KMS-11 (cell line): Measurements from ENCODE around the gene PFKL.

ENCODE experiments used
- H2AFZ ChIP-seq: fragments of 200-600 bp; sonication (generic); 2 replicates; pipeline ENCODE4 v1.6.1; 2016; ENCODE audit warnings: antibody characterized with exemption, mixed run types, low read depth
- H3K27ac ChIP-seq: fragments of 200-600 bp; sonication (generic); 2 replicates; pipeline ENCODE4 v1.6.1; 2016; ENCODE audit warnings: mild to moderate bottlenecking, mixed run types
- H3K27me3 ChIP-seq: fragments of 200-600 bp; sonication (generic); 2 replicates; pipeline ENCODE4 v1.6.1; 2017; ENCODE audit warnings: mild to moderate bottlenecking, low read depth, mixed run types, moderate library complexity; ENCODE audit not compliant: insufficient read depth
- H3K36me3 ChIP-seq: fragments of 200-600 bp; sonication (generic); 2 replicates; pipeline ENCODE4 v1.6.1; 2017; ENCODE audit warnings: mild to moderate bottlenecking, mixed run types; ENCODE audit not compliant: insufficient read depth
- H3K4me1 ChIP-seq: fragments of 200-600 bp; sonication (generic); 2 replicates; pipeline ENCODE4 v1.6.1; 2016; ENCODE audit warnings: mild to moderate bottlenecking, low read depth, mixed run types; ENCODE audit not compliant: poor library complexity, severe bottlenecking
- H3K4me2 ChIP-seq: fragments of 200-600 bp; sonication (generic); 2 replicates; pipeline ENCODE4 v1.7.0; 2016; ENCODE audit warnings: mild to moderate bottlenecking, mixed run types
- H3K4me3 ChIP-seq: fragments of 200-600 bp; sonication (generic); IDR thresholded peaks from 2 replicates; pipeline ENCODE4 v1.6.1; 2017; ENCODE audit warnings: low read depth, low read length, mixed read lengths; ENCODE audit not compliant: insufficient read depth
- H3K79me2 ChIP-seq: fragments of 200-600 bp; sonication (generic); 2 replicates; pipeline ENCODE4 v1.6.1; 2016; ENCODE audit warnings: low read depth, mixed run types; ENCODE audit not compliant: insufficient read depth
- H3K9ac ChIP-seq: fragments of 200-600 bp; sonication (generic); 2 replicates; pipeline ENCODE4 v1.6.1; 2016; ENCODE audit warnings: mild to moderate bottlenecking, mixed run types
- H4K20me1 ChIP-seq: fragments of 200-600 bp; sonication (generic); 2 replicates; pipeline ENCODE4 v1.6.1; 2016; ENCODE audit warnings: mild to moderate bottlenecking, mixed run types; ENCODE audit not compliant: insufficient read depth
- CTCF ChIP-seq: fragments of 200-600 bp; sonication (generic); conservative IDR thresholded peaks from 2 replicates; pipeline ENCODE4 v1.6.1; 2017; ENCODE audit warnings: low read depth, mild to moderate bottlenecking, antibody characterized with exemption, low read length, moderate library complexity, mixed read lengths

PFKL gene

GRCh38 chr21:44323591-44323990, 23.7 kb downstream of the PFKL start:
- Histone ChIP-seq H3K27me3 (no peaks in the 10 kb centered on the region), H3K4me2 (no peak overlapping the region), H3K36me3 (no peaks in the 10 kb centered on the region), H2AFZ (no peak overlapping the region), H3K4me3 (no peak overlapping the region), H4K20me1 (no peaks in the 10 kb centered on the region), H3K79me2 (no peaks in the 10 kb centered on the region), H3K4me1 (no peaks in the 10 kb centered on the region), H3K27ac (no peak overlapping the region), H3K9ac (no peak overlapping the region)
- no peak for TF ChIP-seq CTCF

DNA sequence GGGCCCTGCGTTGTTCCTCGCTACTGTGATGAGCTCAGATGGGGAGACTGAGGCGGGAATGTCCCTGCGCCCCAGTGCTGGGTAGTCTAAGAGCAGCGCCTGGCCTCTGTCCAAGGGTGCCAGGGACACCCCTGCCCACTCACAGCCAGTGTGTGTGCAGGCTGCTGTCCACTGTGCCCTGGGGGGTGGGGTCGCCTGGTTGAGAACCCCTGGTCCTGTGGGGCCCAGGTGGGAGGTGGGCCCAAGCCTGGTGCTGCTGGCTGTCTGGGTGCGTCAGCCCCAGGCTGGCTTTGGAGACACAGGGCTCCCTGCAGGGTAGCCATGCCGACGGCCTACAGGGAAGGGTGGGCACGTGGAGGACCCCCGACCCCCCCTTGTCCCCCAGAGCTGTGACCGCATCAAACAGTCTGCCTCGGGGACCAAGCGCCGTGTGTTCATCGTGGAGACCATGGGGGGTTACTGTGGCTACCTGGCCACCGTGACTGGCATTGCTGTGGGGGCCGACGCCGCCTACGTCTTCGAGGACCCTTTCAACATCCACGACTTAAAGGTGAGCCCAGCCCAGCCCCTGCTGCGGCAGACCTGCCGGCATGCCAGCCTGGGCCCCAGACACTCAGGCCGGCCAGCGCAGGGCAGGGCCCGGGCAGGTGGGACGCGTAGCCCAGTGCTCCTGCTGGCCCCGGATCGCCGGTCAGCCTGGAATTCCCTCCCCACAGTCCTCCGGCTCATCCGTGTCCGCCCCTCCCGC, 24.4 kb downstream of the PFKL start:
- no peaks in the 10 kb centered on the region for H4K20me1 ChIP-seq
- no peaks in the 10 kb centered on the region for H3K27me3 ChIP-seq
- no peak for TF ChIP-seq CTCF
- H3K4me2 ChIP-seq = no peak overlapping the region
- H3K36me3 ChIP-seq = no peaks in the 10 kb centered on the region
- no peaks in the 10 kb centered on the region for H3K79me2 ChIP-seq
- H3K27ac ChIP-seq = no peak overlapping the region
- no peaks in the 10 kb centered on the region for H3K4me1 ChIP-seq
- H3K9ac ChIP-seq = no peak overlapping the region
- H2AFZ ChIP-seq = no peak overlapping the region
- no peak overlapping the region for H3K4me3 ChIP-seq

GRCh38 chr21:44324854-44325107, 24.9 kb downstream of the PFKL start:
- no peaks in the 10 kb centered on the region for H3K27me3 ChIP-seq
- no peak overlapping the region for H3K4me2 ChIP-seq
- no peaks in the 10 kb centered on the region for H3K4me1 ChIP-seq
- H2AFZ ChIP-seq = no peak overlapping the region
- no peaks in the 10 kb centered on the region for H3K79me2 ChIP-seq
- TF ChIP-seq CTCF = no peak
- H3K4me3 ChIP-seq = no peak overlapping the region
- H4K20me1 ChIP-seq = no peaks in the 10 kb centered on the region
- H3K27ac ChIP-seq = no peak overlapping the region
- no peaks in the 10 kb centered on the region for H3K36me3 ChIP-seq
- no peak overlapping the region for H3K9ac ChIP-seq

GRCh38 chr21:44325386-44326271, 25.8 kb downstream of the PFKL start:
- Histone ChIP-seq H3K4me2 (no peak overlapping the region), H3K4me3 (no peak overlapping the region), H3K79me2 (no peaks in the 10 kb centered on the region), H3K4me1 (no peaks in the 10 kb centered on the region), H3K27me3 (no peaks in the 10 kb centered on the region), H3K9ac (no peak overlapping the region), H3K27ac (no peak overlapping the region), H2AFZ (no peak overlapping the region), H3K36me3 (no peaks in the 10 kb centered on the region), H4K20me1 (no peaks in the 10 kb centered on the region)
- no peak for TF ChIP-seq CTCF
